HepG2 (cell line): Measurements from ENCODE around the gene FUCA1. TPM values are rescaled to one million over a fixed set of nuclear protein-coding genes. Genes with fewer than 3 reads are reported as not detected.

Experiments
- CCAR2 ChIP-seq: fragments of 200-400 bp; formaldehyde crosslinking; optimal IDR thresholded peaks from 2 replicates; pipeline ENCODE3; 2018; ENCODE audit warnings: low read depth, mild to moderate bottlenecking, low read length, moderate library complexity
- ELF1 ChIP-seq: sonication (generic); formaldehyde crosslinking; IDR thresholded peaks from 2 replicates; pipeline ENCODE4 v1.4.0; 2020; ENCODE audit warnings: missing genetic modification reagents
- FOSL2 ChIP-seq: sonication (generic); formaldehyde crosslinking; IDR thresholded peaks from 2 replicates; pipeline ENCODE4 v1.4.0; 2020; ENCODE audit warnings: missing genetic modification reagents
- FOXK2 ChIP-seq: fragments of 450-650 bp; IDR thresholded peaks from 2 replicates; pipeline ENCODE4 v1.6.1; 2016
- HIVEP1 ChIP-seq: sonication (generic); formaldehyde crosslinking; IDR thresholded peaks from 2 replicates; pipeline ENCODE4 v1.4.0; 2020; ENCODE audit warnings: mild to moderate bottlenecking, missing genetic modification reagents
- JUN ChIP-seq: sonication (generic); formaldehyde crosslinking; IDR thresholded peaks from 2 replicates; pipeline ENCODE4 v1.4.0; 2020; ENCODE audit warnings: mild to moderate bottlenecking, missing genetic modification reagents
- KLF12 ChIP-seq: sonication (generic); formaldehyde crosslinking; IDR thresholded peaks from 2 replicates; pipeline ENCODE4 v1.4.0; 2020; ENCODE audit warnings: missing genetic modification reagents, borderline replicate concordance
- LCORL ChIP-seq, 2 experiments: fragments of 450-650 bp in 1 of 2; sonication (generic) in 1 of 2; formaldehyde crosslinking in 1 of 2; IDR thresholded peaks; 2 replicates each; pipeline versions ENCODE4 v1.5.0 to v1.6.1; 2017 to 2020; ENCODE audit warnings: antibody characterized with exemption in 1 of 2, missing genetic modification reagents in 1 of 2
- PRDM4 ChIP-seq: sonication (generic); formaldehyde crosslinking; IDR thresholded peaks from 2 replicates; pipeline ENCODE4 v1.9.0; 2021; ENCODE audit warnings: missing genetic modification reagents, borderline replicate concordance
- TP53 ChIP-seq: sonication (generic); formaldehyde crosslinking; conservative IDR thresholded peaks from 2 replicates; pipeline ENCODE4 v1.4.0; 2020; ENCODE audit warnings: missing genetic modification reagents
- ZNF275 ChIP-seq: sonication (generic); formaldehyde crosslinking; IDR thresholded peaks from 2 replicates; pipeline ENCODE4 v1.8.0; 2022; ENCODE audit warnings: missing genetic modification reagents, mild to moderate bottlenecking, inconsistent platforms, borderline replicate concordance
- ZNF30 ChIP-seq: sonication (generic); formaldehyde crosslinking; IDR thresholded peaks from 2 replicates; pipeline ENCODE4 v1.5.0; 2020; ENCODE audit warnings: mild to moderate bottlenecking, missing genetic modification reagents
- ZNF430 ChIP-seq: sonication (generic); formaldehyde crosslinking; IDR thresholded peaks from 2 replicates; pipeline ENCODE4 v1.9.0; 2021; ENCODE audit warnings: mild to moderate bottlenecking, missing genetic modification reagents
- ZSCAN22 ChIP-seq: sonication (generic); formaldehyde crosslinking; IDR thresholded peaks from 2 replicates; pipeline ENCODE4 v1.4.0; 2020; ENCODE audit warnings: mild to moderate bottlenecking, missing genetic modification reagents
- polyA plus RNA-seq, 8 experiments: library from polyadenylated mRNA; depleted of rRNA in 3 of 8; stranded (reverse) in 7 of 8; unstranded in 1 of 8; fragments of >200 nt; fragmentation: Illumina TruSeq in 4 of 8; extraction: Trizol in 4 of 8; gene quantifications; 2 replicates each; pipeline versions ENCODE4 v1.2.1 to v1.2.3, GENCODE V29; 2011 to 2016; ENCODE audit warnings: low read depth in 4 of 8, missing spikeins in 1 of 8, mixed read lengths in 1 of 8; ENCODE audit not compliant: insufficient read depth in 1 of 8
- total RNA-seq, 5 experiments: library from RNA; depleted of rRNA; stranded (reverse); fragments of >200 nt; fragmentation: Illumina TruSeq; extraction: Trizol; gene quantifications; 2 replicates each; pipeline ENCODE4 v1.2.3, GENCODE V29; 2016; ENCODE audit warnings: low read depth in 1 of 5
- TF ChIP-seq, protein P1 (sequence below): sonication (generic); formaldehyde crosslinking; IDR thresholded peaks from 2 replicates; pipeline ENCODE4 v1.4.0; 2020; ENCODE audit warnings: missing genetic modification reagents; ENCODE audit errors: not compliant biosample characterization
- TF ChIP-seq, protein P2 (sequence below): sonication (generic); formaldehyde crosslinking; IDR thresholded peaks from 2 replicates; pipeline ENCODE4; 2020; ENCODE audit warnings: missing genetic modification reagents, mild to moderate bottlenecking, borderline replicate concordance
- TF ChIP-seq, protein P3 (sequence below): sonication (generic); formaldehyde crosslinking; IDR thresholded peaks from 2 replicates; pipeline ENCODE4 v1.8.1; 2023; ENCODE audit warnings: missing genetic modification reagents, mild to moderate bottlenecking, borderline replicate concordance
- TF ChIP-seq, protein P4 (sequence below): sonication (generic); formaldehyde crosslinking; conservative IDR thresholded peaks from 2 replicates; pipeline ENCODE4 v1.8.0; 2022; ENCODE audit warnings: missing genetic modification reagents

Gene FUCA1
- total and polyA plus RNA-seq, 2 of the 13 experiments (the other 11 are each of a cell fraction or from before 2014, with no cell fraction given) = 32.7 to 33.6 TPM

- TF ChIP-seq PRDM4 (no peak), ZSCAN22 (CRISPR knock-in tag) (no peak), FOXK2 (no peak), ZNF430 (CRISPR knock-in tag) (no peak), ZNF30 (CRISPR knock-in tag) (no peak), LCORL (IDR thresholded peaks at IDR 0.05) (no peak), LCORL (CRISPR knock-in tag; IDR thresholded peaks at IDR 0.05) (peak; percentile 59; the same call in 1 of the 2 replicates), KLF12 (CRISPR knock-in tag) (no peak), ZNF275 (CRISPR knock-in tag) (no peak), JUN (no peak), HIVEP1 (CRISPR knock-in tag) (0 out of 2 replicates have a peak, but pooled peaks have one; percentile 12), FOSL2 (CRISPR knock-in tag) (peak; percentile 85), ELF1 (CRISPR knock-in tag) (peak; percentile 76), TP53 (CRISPR knock-in tag) (no peak), CCAR2 (no peak)
- TF ChIP-seq, protein P1, sequence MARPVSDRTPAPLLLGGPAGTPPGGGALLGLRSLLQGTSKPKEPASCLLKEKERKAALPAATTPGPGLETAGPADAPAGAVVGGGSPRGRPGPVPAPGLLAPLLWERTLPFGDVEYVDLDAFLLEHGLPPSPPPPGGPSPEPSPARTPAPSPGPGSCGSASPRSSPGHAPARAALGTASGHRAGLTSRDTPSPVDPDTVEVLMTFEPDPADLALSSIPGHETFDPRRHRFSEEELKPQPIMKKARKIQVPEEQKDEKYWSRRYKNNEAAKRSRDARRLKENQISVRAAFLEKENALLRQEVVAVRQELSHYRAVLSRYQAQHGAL (CRISPR knock-in tag) = no peak
- TF ChIP-seq, protein P2, sequence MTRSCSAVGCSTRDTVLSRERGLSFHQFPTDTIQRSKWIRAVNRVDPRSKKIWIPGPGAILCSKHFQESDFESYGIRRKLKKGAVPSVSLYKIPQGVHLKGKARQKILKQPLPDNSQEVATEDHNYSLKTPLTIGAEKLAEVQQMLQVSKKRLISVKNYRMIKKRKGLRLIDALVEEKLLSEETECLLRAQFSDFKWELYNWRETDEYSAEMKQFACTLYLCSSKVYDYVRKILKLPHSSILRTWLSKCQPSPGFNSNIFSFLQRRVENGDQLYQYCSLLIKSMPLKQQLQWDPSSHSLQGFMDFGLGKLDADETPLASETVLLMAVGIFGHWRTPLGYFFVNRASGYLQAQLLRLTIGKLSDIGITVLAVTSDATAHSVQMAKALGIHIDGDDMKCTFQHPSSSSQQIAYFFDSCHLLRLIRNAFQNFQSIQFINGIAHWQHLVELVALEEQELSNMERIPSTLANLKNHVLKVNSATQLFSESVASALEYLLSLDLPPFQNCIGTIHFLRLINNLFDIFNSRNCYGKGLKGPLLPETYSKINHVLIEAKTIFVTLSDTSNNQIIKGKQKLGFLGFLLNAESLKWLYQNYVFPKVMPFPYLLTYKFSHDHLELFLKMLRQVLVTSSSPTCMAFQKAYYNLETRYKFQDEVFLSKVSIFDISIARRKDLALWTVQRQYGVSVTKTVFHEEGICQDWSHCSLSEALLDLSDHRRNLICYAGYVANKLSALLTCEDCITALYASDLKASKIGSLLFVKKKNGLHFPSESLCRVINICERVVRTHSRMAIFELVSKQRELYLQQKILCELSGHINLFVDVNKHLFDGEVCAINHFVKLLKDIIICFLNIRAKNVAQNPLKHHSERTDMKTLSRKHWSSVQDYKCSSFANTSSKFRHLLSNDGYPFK = no peak
- TF ChIP-seq, protein P3, sequence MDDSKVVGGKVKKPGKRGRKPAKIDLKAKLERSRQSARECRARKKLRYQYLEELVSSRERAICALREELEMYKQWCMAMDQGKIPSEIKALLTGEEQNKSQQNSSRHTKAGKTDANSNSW = no peak
- TF ChIP-seq, protein P4, sequence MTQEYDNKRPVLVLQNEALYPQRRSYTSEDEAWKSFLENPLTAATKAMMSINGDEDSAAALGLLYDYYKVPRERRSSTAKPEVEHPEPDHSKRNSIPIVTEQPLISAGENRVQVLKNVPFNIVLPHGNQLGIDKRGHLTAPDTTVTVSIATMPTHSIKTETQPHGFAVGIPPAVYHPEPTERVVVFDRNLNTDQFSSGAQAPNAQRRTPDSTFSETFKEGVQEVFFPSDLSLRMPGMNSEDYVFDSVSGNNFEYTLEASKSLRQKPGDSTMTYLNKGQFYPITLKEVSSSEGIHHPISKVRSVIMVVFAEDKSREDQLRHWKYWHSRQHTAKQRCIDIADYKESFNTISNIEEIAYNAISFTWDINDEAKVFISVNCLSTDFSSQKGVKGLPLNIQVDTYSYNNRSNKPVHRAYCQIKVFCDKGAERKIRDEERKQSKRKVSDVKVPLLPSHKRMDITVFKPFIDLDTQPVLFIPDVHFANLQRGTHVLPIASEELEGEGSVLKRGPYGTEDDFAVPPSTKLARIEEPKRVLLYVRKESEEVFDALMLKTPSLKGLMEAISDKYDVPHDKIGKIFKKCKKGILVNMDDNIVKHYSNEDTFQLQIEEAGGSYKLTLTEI (CRISPR knock-in tag) = no peak
Measured at GRCh38 chr1:23799570-23800399, 68.3 kb downstream of the FUCA1 start (continued).
